H1 (cell line): Measurements from ENCODE around the gene ZNF273. TPM values are rescaled to one million over a fixed set of nuclear protein-coding genes. Genes with fewer than 3 reads are reported as not detected.
"Not testable (repeated sequence)": the region's sequence is repeated elsewhere in the genome, so short reads cannot be mapped to it uniquely, and the experiment has no call there.

Source experiments
- CTCF ChIA-PET: fragments of 300-600 bp; sonication (Branson Sonifier 250); formaldehyde crosslinking; loops from one replicate; lab custom pipeline; 2021; ENCODE audit not compliant: partially characterized antibody; lab: Charles Lee
- POLR2A ChIA-PET: fragments of 300-600 bp; sonication (Branson Sonifier 250); formaldehyde crosslinking; loops from one replicate; lab custom pipeline; 2021; ENCODE audit warnings: inconsistent platforms; ENCODE audit not compliant: partially characterized antibody; lab: Charles Lee
- DNase-seq, 2 experiments: peaks; one replicate each; pipeline versions ENCODE4 v3.0.0 to v3.0.0-alpha.2; 2010 to 2022; ENCODE audit warnings: low spot score in 2 of 2, low read depth in 1 of 2, mixed read lengths in 1 of 2
- FAIRE-seq: peaks from 2 replicates; lab custom pipeline; 2011; peaks lifted over from hg19 to GRCh38; lab: Jason Lieb, UNC
- H2AFZ ChIP-seq: 2 replicates; pipeline ENCODE4 v1.8.1; 2012; ENCODE audit warnings: low read length, inconsistent platforms
- H2AK5ac ChIP-seq: 2 replicates; pipeline ENCODE4 v1.6.1; 2013; ENCODE audit warnings: low read depth, low read length
- H2BK120ac ChIP-seq: replicated peaks from 2 replicates; pipeline ENCODE3; 2013; ENCODE audit warnings: low read depth, low read length, inconsistent platforms
- H2BK12ac ChIP-seq: 2 replicates; pipeline ENCODE4 v1.6.1; 2013; ENCODE audit warnings: low read depth, low read length
- H2BK15ac ChIP-seq: 2 replicates; pipeline ENCODE4 v1.6.1; 2013; ENCODE audit warnings: low read length
- H2BK20ac ChIP-seq: 2 replicates; pipeline ENCODE4 v1.6.1; 2013; ENCODE audit warnings: low read length
- H2BK5ac ChIP-seq: 2 replicates; pipeline ENCODE4 v1.6.1; 2013; ENCODE audit warnings: low read depth, low read length
- H3K14ac ChIP-seq: 2 replicates; pipeline ENCODE4 v1.6.1; 2013; ENCODE audit warnings: inconsistent platforms; ENCODE audit not compliant: insufficient read length
- H3K18ac ChIP-seq: 2 replicates; pipeline ENCODE4 v1.6.1; 2013; ENCODE audit warnings: low read length; ENCODE audit errors: extremely low read depth
- H3K23ac ChIP-seq: 2 replicates; pipeline ENCODE4 v1.6.1; 2013; ENCODE audit warnings: inconsistent platforms; ENCODE audit not compliant: insufficient read length
- H3K23me2 ChIP-seq: 2 replicates; pipeline ENCODE4 v1.6.1; 2013; ENCODE audit warnings: low read depth, low read length
- H3K27ac ChIP-seq: 2 replicates; pipeline ENCODE4 v1.6.1; 2011; ENCODE audit warnings: low read depth, low read length, inconsistent platforms
- H3K27me3 ChIP-seq, 4 experiments: replicated peaks in 1 of 4; 1 replicate in 1 of 4; 2 replicates in 3 of 4; pipeline versions ENCODE4 v1.6.1 to v1.8.1; 2011 to 2013; ENCODE audit warnings: low read length in 3 of 4, mild to moderate bottlenecking in 3 of 4, inconsistent platforms in 2 of 4, mixed read lengths in 2 of 4, moderate library complexity in 1 of 4; ENCODE audit not compliant: control insufficient read depth in 3 of 4, insufficient read depth in 3 of 4; ENCODE audit errors: extremely low read depth in 1 of 4
- H3K36me3 ChIP-seq, 4 experiments: 2 replicates each; pipeline versions ENCODE4 v1.6.1 to v1.8.1; 2011 to 2013; ENCODE audit warnings: mild to moderate bottlenecking in 4 of 4, low read length in 3 of 4, moderate library complexity in 2 of 4, control low read depth in 1 of 4, inconsistent platforms in 1 of 4; ENCODE audit not compliant: insufficient read depth in 4 of 4, control insufficient read depth in 2 of 4
- H3K4ac ChIP-seq: replicated peaks from 2 replicates; pipeline ENCODE3; 2013; ENCODE audit warnings: low read length, low read depth, mixed read lengths, inconsistent platforms; ENCODE audit not compliant: insufficient read length
- H3K4me1 ChIP-seq, 4 experiments: replicated peaks in 1 of 4; 1 replicate in 1 of 4; 2 replicates in 3 of 4; pipeline versions ENCODE4 v1.6.1 to v1.8.1; 2011 to 2013; ENCODE audit warnings: low read length in 3 of 4, inconsistent platforms in 2 of 4, mixed read lengths in 1 of 4; ENCODE audit not compliant: insufficient read depth in 4 of 4, control insufficient read depth in 3 of 4
- H3K4me2 ChIP-seq, 2 experiments: 2 replicates each; pipeline versions ENCODE4 v1.6.1 to v1.8.1; 2011 to 2013; ENCODE audit warnings: low read depth in 2 of 2, low read length in 2 of 2, control low read depth in 1 of 2, inconsistent platforms in 1 of 2, mild to moderate bottlenecking in 1 of 2; ENCODE audit not compliant: insufficient read depth in 1 of 2
- H3K4me3 ChIP-seq, 4 experiments: fragments of 200-600, 300-600 bp in 1 of 4; sonication (generic), shearing (Covaris generic), sonication (Bioruptor Twin) in 1 of 4; 2 replicates each; pipeline versions ENCODE4 v1.5.1 to v1.8.1; 2011 to 2016; ENCODE audit warnings: low read length in 4 of 4, low read depth in 3 of 4, control low read depth in 2 of 4, inconsistent platforms in 2 of 4, mild to moderate bottlenecking in 2 of 4, mixed read lengths in 1 of 4, moderate library complexity in 1 of 4; ENCODE audit not compliant: insufficient read depth in 2 of 4; ENCODE audit errors: extremely low read depth in 1 of 4
- H3K56ac ChIP-seq: replicated peaks from 2 replicates; pipeline ENCODE3; 2013; ENCODE audit warnings: low read depth, mild to moderate bottlenecking, mixed read lengths, low read length, inconsistent platforms; ENCODE audit not compliant: insufficient read length
- H3K79me1 ChIP-seq: 2 replicates; pipeline ENCODE4 v1.6.1; 2013; ENCODE audit warnings: low read depth, low read length, control low read depth
- H3K79me2 ChIP-seq, 2 experiments: 2 replicates each; pipeline versions ENCODE4 v1.6.1 to v1.8.1; 2012 to 2013; ENCODE audit warnings: low read length in 2 of 2, mild to moderate bottlenecking in 2 of 2, inconsistent platforms in 1 of 2; ENCODE audit not compliant: insufficient read depth in 2 of 2, control insufficient read depth in 1 of 2
- H3K9ac ChIP-seq, 4 experiments: replicated peaks in 1 of 4; 1 replicate in 1 of 4; 2 replicates in 3 of 4; pipeline versions ENCODE4 v1.6.1 to v1.8.1; 2011 to 2013; ENCODE audit warnings: low read depth in 3 of 4, low read length in 3 of 4, control low read depth in 2 of 4, mild to moderate bottlenecking in 2 of 4, moderate library complexity in 2 of 4, inconsistent platforms in 1 of 4; ENCODE audit errors: extremely low read depth in 1 of 4
- H3K9me3 ChIP-seq, 2 experiments: 2 replicates each; pipeline versions ENCODE4 v1.6.1 to v1.8.1; 2012 to 2013; ENCODE audit warnings: mild to moderate bottlenecking in 2 of 2, moderate library complexity in 2 of 2, control low read depth in 1 of 2, inconsistent platforms in 1 of 2, low read depth in 1 of 2, low read length in 1 of 2, mixed read lengths in 1 of 2; ENCODE audit not compliant: insufficient read depth in 2 of 2
- H4K20me1 ChIP-seq, 2 experiments: replicated peaks in 1 of 2; 2 replicates each; pipeline versions ENCODE3 to v1.8.1; 2011 to 2013; ENCODE audit warnings: inconsistent platforms in 2 of 2, low read length in 2 of 2, mild to moderate bottlenecking in 1 of 2; ENCODE audit not compliant: insufficient read depth in 2 of 2, control insufficient read depth in 1 of 2
- H4K5ac ChIP-seq: 2 replicates; pipeline ENCODE4 v1.6.1; 2013; ENCODE audit warnings: low read length, low read depth, mixed read lengths, inconsistent platforms; ENCODE audit not compliant: insufficient read length
- H4K8ac ChIP-seq: 2 replicates; pipeline ENCODE4 v1.8.0; 2013; ENCODE audit warnings: mild to moderate bottlenecking, moderate library complexity, low read length, inconsistent platforms; ENCODE audit not compliant: insufficient read depth; ENCODE audit errors: extremely low read depth
- H4K91ac ChIP-seq: replicated peaks from 2 replicates; pipeline ENCODE3; 2013; ENCODE audit warnings: low read length, mixed read lengths, inconsistent platforms; ENCODE audit not compliant: insufficient read length
- WGBS, 2 experiments: shearing (Covaris generic) in 1 of 2; methylation state at CpG; one replicate each; pipeline versions ENCODE4 v1.1.6 to v1.1.7; 2013 to 2015; ENCODE audit warnings: low lambda C conversion rate in 2 of 2, mixed read lengths in 2 of 2, inconsistent platforms in 1 of 2, low coverage in 1 of 2, missing lambda C conversion rate in 1 of 2; ENCODE audit not compliant: insufficient replicate concordance in 2 of 2, insufficient coverage in 1 of 2, insufficient read length in 1 of 2; ENCODE audit errors: extremely low coverage in 1 of 2, missing lambda C conversion rate in 1 of 2; 5-methylcytosine and 5-hydroxymethylcytosine counted together
- polyA plus RNA-seq, 7 experiments: library from polyadenylated mRNA; depleted of rRNA in 3 of 7; stranded (reverse) in 5 of 7; unstranded in 2 of 7; fragments of >200 nt in 5 of 7; fragments of 200-250 nt in 2 of 7; gene quantifications; 1 replicate in 5 of 7; 2 replicates in 1 of 7; 4 replicates in 1 of 7; pipeline versions ENCODE4 v1.2.1 to v1.2.3, GENCODE V29; 2011 to 2013; ENCODE audit warnings: missing spikeins in 2 of 7, mixed read lengths in 2 of 7
- total RNA-seq: library from RNA; stranded (reverse); fragmentation: NEBNext Ultra II Directional; extraction: Animal tissue kit (Norgen Biotek cat#: 25700); gene quantifications from 2 replicates; pipeline ENCODE4 v1.2.1, GENCODE V29; 2021

Gene ZNF273
- total and polyA plus RNA-seq, 2 of the 8 experiments (the other 6 are each of a cell fraction or from before 2014, with no cell fraction given): 6.2 to 23.2 TPM

- H2BK120ac ChIP-seq, H3K4me3 ChIP-seq, H3K9ac ChIP-seq, FAIRE-seq, H2AK5ac ChIP-seq, H2BK12ac ChIP-seq, H4K91ac ChIP-seq, H2BK20ac ChIP-seq, H4K5ac ChIP-seq, H2AFZ ChIP-seq, H3K56ac ChIP-seq, H3K14ac ChIP-seq, H3K79me2 ChIP-seq, H4K8ac ChIP-seq, H3K27ac ChIP-seq, H3K18ac ChIP-seq, H4K20me1 ChIP-seq, H2BK15ac ChIP-seq, H3K79me1 ChIP-seq, DNase-seq, H2BK5ac ChIP-seq, H3K23ac ChIP-seq, H3K4ac ChIP-seq, H3K36me3 ChIP-seq, H3K4me2 ChIP-seq, H3K4me1 ChIP-seq, H3K9me3 ChIP-seq, H3K23me2 ChIP-seq: not testable (repeated sequence)
- CTCF ChIA-PET: interaction anchor here (1.2 to 3.4 kb wide), 2 partner anchors 8 to 60 kb away, joined by 4 to 19 read pairs; no protein-coding TSS in a partner anchor
- POLR2A ChIA-PET: interaction anchor here (0.6 kb wide), 1 partner anchor 1464 kb away, joined by 3 read pairs; no protein-coding TSS in a partner anchor
- H3K27me3 ChIP-seq: peaks cover 2 to 10% (median 6%) of the 10 kb centered on the region in 4 experiments; a peak in 4 of 7 replicates
- 50% methylated on average over 1 of the region's 1 CpG; no CpG with 5 or more reads in 1 of the 2 experiments for WGBS, 2 experiments
Measured at GRCh38 chr7:64948774-64949173, 45.7 kb downstream of the ZNF273 start.

DNA sequence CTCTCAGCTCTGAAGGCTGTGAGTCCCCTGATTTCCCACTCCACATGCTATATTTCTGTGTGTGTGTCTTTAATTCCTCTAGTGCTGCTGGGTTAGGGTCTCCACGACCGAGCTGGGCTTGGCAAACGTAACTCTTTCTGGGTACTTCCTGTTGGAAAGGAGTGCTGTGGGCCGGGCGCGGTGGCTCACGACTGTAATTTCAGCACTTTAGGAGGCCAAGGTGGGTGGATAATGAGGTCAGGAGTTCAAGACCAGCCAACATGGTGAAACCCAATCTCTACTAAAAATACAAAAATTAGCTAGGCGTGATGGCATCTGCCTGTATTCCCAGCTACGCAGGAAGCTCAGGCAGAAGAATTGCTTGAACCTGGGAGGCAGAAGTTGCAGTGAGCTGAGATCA, 47.6 kb downstream of the ZNF273 start:
- DNase-seq, H2AK5ac ChIP-seq, H3K56ac ChIP-seq, H3K36me3 ChIP-seq, H3K14ac ChIP-seq, H2BK15ac ChIP-seq, H3K4ac ChIP-seq, H3K9me3 ChIP-seq, H2BK20ac ChIP-seq, H3K18ac ChIP-seq, H2BK12ac ChIP-seq, H3K4me1 ChIP-seq, H3K4me3 ChIP-seq, H3K79me1 ChIP-seq, H3K4me2 ChIP-seq, H2AFZ ChIP-seq, H3K27ac ChIP-seq, H3K23me2 ChIP-seq, H3K9ac ChIP-seq, H3K23ac ChIP-seq, FAIRE-seq, H3K79me2 ChIP-seq, H4K5ac ChIP-seq, H4K8ac ChIP-seq, H4K91ac ChIP-seq, H4K20me1 ChIP-seq, H2BK5ac ChIP-seq, H2BK120ac ChIP-seq: not testable (repeated sequence)
- peaks cover 2 to 10% (median 6%) of the 10 kb centered on the region in 4 experiments; a peak in 4 of 7 replicates for H3K27me3 ChIP-seq
- ChIA-PET CTCF (interaction anchor here (1.0 to 2.6 kb wide), 13 partner anchors 10 to 474 kb away, joined by 3 to 18 read pairs (median 3); partner anchors contain the start of gene ERV3-1), POLR2A (interaction anchor here (0.8 to 1.4 kb wide), 2 partner anchors 9 to 44 kb away, joined by 3 read pairs; no protein-coding TSS in a partner anchor)
- 85% methylated on average over 9 of the region's 9 CpGs; no CpG with 5 or more reads in 1 of the 2 experiments for WGBS, 2 experiments
